Caco-2 (cell line): ENCODE results near the gene ATXN7L1. TPM values are rescaled to one million over a fixed set of nuclear protein-coding genes. Genes with fewer than 3 reads are reported as not detected.
"Not testable (repeated sequence)": the region's sequence is repeated elsewhere in the genome, so short reads cannot be mapped to it uniquely, and the experiment has no call there.

Experiments used
- BruUV-seq: library from RNA; stranded (reverse); fragments of 400-500 nt; replicated peaks from 2 replicates; lab custom pipeline; 2021; lab: Mats Ljungman, UMichigan
- CTCF ChIA-PET: fragments of 300-600 bp; sonication (Branson Sonifier 250); formaldehyde crosslinking; loops from one replicate; lab custom pipeline; 2022; ENCODE audit warnings: antibody characterized with exemption; lab: Charles Lee
- POLR2A ChIA-PET: fragments of 300-600 bp; sonication (Branson Sonifier 250); formaldehyde crosslinking; loops from one replicate; lab custom pipeline; 2022; ENCODE audit warnings: antibody characterized with exemption; lab: Charles Lee
- DNase-seq, 2 experiments: peaks; one replicate each; pipeline versions ENCODE4 v3.0.0 to v3.0.0-alpha.2; 2020 to 2022
- H3K27me3 ChIP-seq: replicated peaks from 2 replicates; pipeline ENCODE4 v1.6.0; 2011; ENCODE audit warnings: low read length; ENCODE audit not compliant: control insufficient read depth, insufficient read depth
- H3K36me3 ChIP-seq: 2 replicates; pipeline ENCODE4 v1.5.1; 2011; ENCODE audit warnings: low read length; ENCODE audit not compliant: control insufficient read depth, insufficient read depth
- H3K4me1 ChIP-seq: fragments of 250-450 bp; sonication (Bioruptor Pico); 2 replicates; pipeline ENCODE4 v1.5.1; 2020; ENCODE audit warnings: mild to moderate bottlenecking
- H3K4me3 ChIP-seq: 2 replicates; pipeline ENCODE4 v1.5.1; 2011; ENCODE audit warnings: low read depth, mild to moderate bottlenecking, control low read depth, low read length
- H3K9me3 ChIP-seq: fragments of 250-450 bp; sonication (Bioruptor Pico); 2 replicates; pipeline ENCODE4 v1.5.1; 2020; ENCODE audit warnings: mild to moderate bottlenecking, moderate library complexity
- H3K27ac Mint-ChIP-seq: one replicate; pipeline ENCODE4 v1.8.0; 2022; ENCODE audit warnings: mixed read lengths; ENCODE audit not compliant: unreplicated experiment
- H3K27me3 Mint-ChIP-seq: one replicate; pipeline ENCODE4 v1.8.0; 2022; ENCODE audit warnings: mixed read lengths; ENCODE audit not compliant: insufficient read depth, unreplicated experiment
- H3K36me3 Mint-ChIP-seq: one replicate; pipeline ENCODE4 v1.8.0; 2022; ENCODE audit warnings: mild to moderate bottlenecking, mixed read lengths; ENCODE audit not compliant: insufficient read depth, unreplicated experiment
- H3K4me1 Mint-ChIP-seq: one replicate; pipeline ENCODE4 v1.8.0; 2022; ENCODE audit warnings: low read depth, mixed read lengths; ENCODE audit not compliant: unreplicated experiment
- H3K4me3 Mint-ChIP-seq: one replicate; pipeline ENCODE4 v1.8.0; 2022; ENCODE audit warnings: mild to moderate bottlenecking, moderate library complexity, mixed read lengths; ENCODE audit not compliant: unreplicated experiment
- H3K9me3 Mint-ChIP-seq: one replicate; pipeline ENCODE4 v1.8.0; 2022; ENCODE audit warnings: mixed read lengths; ENCODE audit not compliant: unreplicated experiment
- CTCF ChIP-seq, 2 experiments: fragments of 200-600 bp in 1 of 2; IDR thresholded peaks; 1 replicate in 1 of 2; 2 replicates in 1 of 2; pipeline versions ENCODE4 v1.5.1 to v1.8.0; 2011 to 2022; ENCODE audit warnings: antibody characterized with exemption in 1 of 2, control low read depth in 1 of 2, inconsistent platforms in 1 of 2, low read depth in 1 of 2, low read length in 1 of 2, mild to moderate bottlenecking in 1 of 2, moderate library complexity in 1 of 2; ENCODE audit not compliant: insufficient read depth in 1 of 2, severe bottlenecking in 1 of 2, unreplicated experiment in 1 of 2
- intact Hi-C: fragments of 100-400 bp; cut with micrococcal nuclease; formaldehyde crosslinking; loops from one replicate; pipeline ENCODE4 v1.10.0; 2022; ENCODE audit not compliant: unreplicated experiment
- total RNA-seq: library from RNA; stranded (reverse); gene quantifications from 2 replicates; pipeline ENCODE4 v1.2.3, GENCODE V29; 2022

ATXN7L1 gene
- total RNA-seq, 1 experiment from 2014 or later, result 14.1 TPM

- H3K36me3 Mint-ChIP-seq, result no peaks in the 10 kb centered on the region
- H3K27me3 ChIP-seq, result no peaks in the 10 kb centered on the region
- no peaks in the 10 kb centered on the region for H3K4me1 Mint-ChIP-seq
- no peak overlapping the region for H3K4me3 ChIP-seq
- POLR2A ChIA-PET, result no interaction called here
- H3K9me3 ChIP-seq, result no peaks in the 10 kb centered on the region
- no peak for TF ChIP-seq CTCF (IDR thresholded peaks at IDR 0.05; ENCODE audit: insufficient read depth in 1 of 2, low read depth in 1 of 2, low read length in 1 of 2, severe bottlenecking in 1 of 2, unreplicated experiment in 1 of 2)
- intact Hi-C loops, result no loop called here
- H3K27ac Mint-ChIP-seq, result no peak overlapping the region
- no peaks in the 10 kb centered on the region for H3K9me3 Mint-ChIP-seq
- DNase-seq, result no peak
- no peaks in the 10 kb centered on the region for H3K36me3 ChIP-seq
- no peak overlapping the region for H3K4me3 Mint-ChIP-seq
- CTCF ChIA-PET, result interaction anchor here (0.6 to 0.9 kb wide), 2 partner anchors 9 to 12 kb away, joined by 3 read pairs; partner anchors contain the start of gene ATXN7L1
- no peaks in the 10 kb centered on the region for H3K27me3 Mint-ChIP-seq
- no peaks in the 10 kb centered on the region for H3K4me1 ChIP-seq
- BruUV-seq, result no TSS peak
These were observed 9.2 kb upstream of the ATXN7L1 start for GRCh38 chr7:105885387-105886111.

- H3K4me3 ChIP-seq, CTCF ChIA-PET, DNase-seq, H3K36me3 Mint-ChIP-seq, POLR2A ChIA-PET, H3K4me1 ChIP-seq, BruUV-seq, H3K27ac Mint-ChIP-seq, H3K9me3 ChIP-seq, H3K27me3 Mint-ChIP-seq, H3K27me3 ChIP-seq, H3K4me3 Mint-ChIP-seq, H3K36me3 ChIP-seq, intact Hi-C loops, H3K9me3 Mint-ChIP-seq: not testable (repeated sequence)
- H3K4me1 Mint-ChIP-seq, result peaks cover 11% of the 10 kb centered on the region
These were observed 6.8 kb upstream of the ATXN7L1 start for GRCh38 chr7:105883179-105883578.

GRCh38 chr7:105881439-105881838 lies 5.0 kb upstream of the ATXN7L1 start:
- DNase-seq, result no peak
- ChIA-PET CTCF (no interaction called here), POLR2A (no interaction called here)
- Mint-ChIP-seq H3K27ac (no peak overlapping the region), H3K36me3 (peaks cover under 1% of the 10 kb centered on the region), H3K4me3 (no peak overlapping the region), H3K4me1 (peaks cover 15% of the 10 kb centered on the region), H3K9me3 (no peaks in the 10 kb centered on the region), H3K27me3 (no peaks in the 10 kb centered on the region)
- no peaks in the 10 kb centered on the region for H3K36me3 ChIP-seq
- no peak for TF ChIP-seq CTCF (IDR thresholded peaks at IDR 0.05; ENCODE audit: insufficient read depth in 1 of 2, low read depth in 1 of 2, low read length in 1 of 2, severe bottlenecking in 1 of 2, unreplicated experiment in 1 of 2)
- no peaks in the 10 kb centered on the region for H3K9me3 ChIP-seq
- peaks cover 9% of the 10 kb centered on the region; the same call in 1 of the 2 replicates for H3K4me1 ChIP-seq
- no peaks in the 10 kb centered on the region for H3K27me3 ChIP-seq
- H3K4me3 ChIP-seq, result no peak overlapping the region
- no TSS peak for BruUV-seq
- intact Hi-C loops, result no loop called here
